ENCODE data around the gene BRSK2.
A peak's percentile ranks its signal among the peaks of the same experiment; 100 is the strongest.

The BRSK2 gene

GRCh38 chr11:1375161-1375954 lies 14.4 kb upstream of the BRSK2 start:
- DNase-seq (ENCODE audit: low read depth in 2 of 3, low spot score in 1 of 3): no peak

DNA sequence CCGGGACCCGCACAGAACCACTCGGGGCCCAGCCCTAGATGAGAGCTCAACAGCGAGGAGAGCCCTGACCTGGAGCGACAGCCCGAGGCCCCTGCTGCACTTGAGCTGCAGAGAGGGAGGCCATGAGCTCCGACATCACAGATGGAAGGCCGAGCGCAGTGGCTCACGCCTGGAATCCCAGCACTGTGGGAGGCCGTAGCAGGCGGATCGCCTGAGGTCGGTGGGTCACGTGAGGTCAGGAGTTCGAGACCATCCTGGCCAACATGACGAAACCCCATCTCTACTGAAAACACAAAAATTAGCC lies 13.8 kb upstream of the BRSK2 start:
- no peak for DNase-seq (ENCODE audit: low read depth in 2 of 3, low spot score in 1 of 3)

DNA sequence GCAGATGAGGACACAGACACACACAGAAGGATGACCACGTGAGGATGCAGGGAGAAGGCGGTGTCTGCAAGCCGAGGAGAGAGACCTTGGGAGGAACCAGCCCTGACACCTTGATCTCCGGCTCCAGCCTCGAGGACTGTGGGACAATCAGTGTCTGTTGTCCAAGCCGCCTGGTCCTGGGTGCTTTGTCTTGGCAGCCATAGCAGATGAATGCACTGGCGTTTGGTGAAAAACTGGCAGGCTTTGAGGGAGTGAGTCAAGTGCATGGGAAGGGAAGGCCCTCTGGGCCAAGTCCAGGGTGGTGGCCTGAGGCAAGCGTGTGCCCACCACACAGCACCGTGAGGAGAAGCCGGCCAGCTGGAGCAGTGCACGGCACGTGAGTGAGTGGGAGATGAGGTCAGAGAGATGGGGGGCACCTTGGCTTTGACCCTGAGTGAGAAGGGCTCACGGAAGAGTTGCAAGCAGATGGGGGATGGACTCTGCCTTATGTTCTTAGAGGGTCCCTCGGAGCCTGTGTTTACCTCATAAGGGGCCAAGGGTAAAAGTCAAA lies 12.4 kb upstream of the BRSK2 start:
- no peak for DNase-seq (ENCODE audit: low read depth in 2 of 3, low spot score in 1 of 3)

- no peak for DNase-seq (ENCODE audit: low read depth in 2 of 3, low spot score in 1 of 3)
Measured at GRCh38 chr11:1381793-1382425, 7.8 kb upstream of the BRSK2 start.

GRCh38 chr11:1382429-1382828 lies 7.3 kb upstream of the BRSK2 start:
- DNase-seq (ENCODE audit: low read depth in 2 of 3, low spot score in 1 of 3): no peak

- peak; percentile 69 to 78 (median 76) for DNase-seq (ENCODE audit: low read depth in 2 of 3, low spot score in 1 of 3)
Measured at GRCh38 chr11:1382831-1383607, 6.7 kb upstream of the BRSK2 start.

DNA sequence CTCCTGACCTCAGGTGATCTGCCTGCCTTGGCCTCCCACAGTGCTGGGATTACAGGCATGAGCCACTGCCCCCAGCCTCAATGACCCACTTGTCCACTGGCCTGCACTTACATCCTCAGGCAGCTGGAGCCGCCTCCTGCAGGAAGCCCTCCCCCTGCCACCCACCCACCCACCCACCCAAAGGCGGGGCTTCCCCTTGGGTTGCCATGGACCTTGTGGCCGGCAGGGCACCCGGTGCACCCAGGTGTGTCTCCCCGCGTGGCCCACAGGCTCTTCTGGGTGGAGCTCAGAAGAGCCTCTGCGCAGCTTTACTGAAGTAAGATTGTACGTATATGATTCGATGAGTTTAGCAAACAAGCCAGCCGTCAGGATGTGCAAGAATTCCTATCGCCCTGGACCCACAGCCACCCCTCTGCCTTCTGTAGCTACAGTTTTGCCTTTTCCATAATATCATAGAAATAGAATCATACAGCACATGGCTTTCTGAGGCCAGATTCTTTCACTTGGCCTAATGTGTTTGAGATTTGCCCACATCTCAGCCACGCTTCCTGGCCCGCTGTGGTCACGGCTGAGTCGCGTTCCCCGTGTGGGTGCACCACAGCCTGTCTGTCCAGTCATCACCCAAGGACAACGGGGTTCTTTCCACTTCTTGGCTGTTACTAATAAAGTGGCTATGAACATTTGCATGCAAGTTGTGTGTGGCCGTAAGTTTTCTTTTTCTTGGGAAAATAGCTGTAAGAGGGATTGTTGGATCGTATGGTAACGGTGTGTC lies 5.3 kb upstream of the BRSK2 start:
- no peak for DNase-seq (ENCODE audit: low read depth in 2 of 3, low spot score in 1 of 3)

GRCh38 chr11:1387521-1387920 lies 2.2 kb upstream of the BRSK2 start:
- DNase-seq (ENCODE audit: low read depth in 2 of 3, low spot score in 1 of 3): no peak

DNA sequence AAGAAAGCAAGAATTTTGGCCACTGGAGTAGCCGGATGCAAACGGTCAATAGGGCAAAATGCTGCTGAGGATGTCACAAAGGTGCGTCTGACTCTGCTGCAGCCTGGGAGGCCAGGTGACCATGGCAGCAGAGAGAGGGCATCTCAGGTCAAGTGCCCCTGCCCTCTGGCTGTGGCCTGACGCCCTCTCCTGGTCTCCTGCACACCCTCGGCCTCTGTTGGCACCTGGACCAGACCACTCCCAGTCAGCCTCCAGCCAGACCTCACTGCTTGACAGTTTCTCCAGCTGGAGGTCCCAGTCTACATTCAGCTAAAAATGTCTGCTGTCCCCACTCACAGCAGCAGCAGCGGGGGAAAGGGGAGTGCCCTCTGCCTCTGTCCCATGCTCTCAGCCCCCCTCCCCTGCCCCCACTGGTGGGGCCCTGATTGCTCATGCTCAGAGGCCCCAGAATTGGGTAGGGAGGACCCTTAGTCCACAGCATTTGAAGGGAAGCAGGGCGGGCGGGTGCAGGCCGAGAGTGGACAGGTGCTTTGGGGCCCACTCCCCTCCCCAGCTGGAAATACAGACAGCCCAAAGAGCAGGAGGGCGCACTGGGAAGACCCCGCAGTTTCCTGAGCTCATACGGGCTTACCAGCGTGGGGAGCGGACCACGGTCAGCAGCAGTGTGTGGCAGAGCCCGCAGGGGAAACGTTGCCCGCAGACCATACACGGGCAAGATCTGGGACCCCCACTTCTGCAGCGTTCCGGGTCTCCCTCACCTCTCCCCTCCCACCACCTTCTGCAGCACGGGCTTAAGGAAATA lies 1.6 kb upstream of the BRSK2 start:
- no peak for DNase-seq (ENCODE audit: low read depth in 2 of 3, low spot score in 1 of 3)

GRCh38 chr11:1388763-1389102 lies 1.0 kb upstream of the BRSK2 start:
- no peak for DNase-seq (ENCODE audit: low read depth in 2 of 3, low spot score in 1 of 3)

DNA sequence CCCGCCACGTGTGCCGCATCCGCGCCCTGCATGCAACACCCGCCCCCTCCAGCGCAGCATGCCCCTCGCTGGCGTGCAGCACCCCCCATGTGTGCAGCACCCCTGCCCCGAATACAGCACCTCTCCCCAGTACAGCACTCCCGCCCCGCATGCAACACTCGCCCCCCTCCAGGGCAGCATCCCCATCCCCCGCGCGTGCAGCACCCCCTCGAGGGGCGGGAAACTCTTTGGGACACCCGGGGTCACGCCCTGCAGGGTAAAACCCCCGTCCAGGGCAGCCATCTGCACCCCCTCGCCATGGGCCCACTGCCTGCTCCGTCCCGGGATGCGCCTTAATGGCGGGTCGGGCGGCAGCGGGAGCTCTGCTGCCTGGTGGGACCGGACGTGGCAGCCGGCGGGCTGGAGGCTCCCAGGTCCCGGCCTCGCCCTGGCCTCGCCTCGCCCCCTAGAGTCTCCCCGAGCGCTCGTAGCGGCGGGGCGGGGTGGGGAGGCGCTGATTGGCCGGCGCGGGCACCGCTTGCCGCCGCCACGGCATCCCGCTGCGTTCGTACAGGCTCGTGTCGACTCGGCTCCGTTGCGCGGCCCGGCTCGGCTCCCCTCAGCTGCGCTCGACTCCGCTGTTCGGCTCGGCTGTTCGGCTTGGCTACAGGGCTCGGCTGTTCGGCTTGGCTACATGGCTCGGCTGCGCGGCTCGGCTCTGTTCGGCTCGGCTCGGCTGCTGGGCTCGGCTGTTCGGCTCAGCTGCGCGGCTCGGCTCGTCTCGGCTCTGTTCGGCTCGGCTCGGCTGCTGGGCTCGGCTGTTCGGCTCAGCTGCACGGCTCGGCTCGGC lies 417 bp upstream of the BRSK2 start:
- peak; percentile 95 to 96 (median 96) for DNase-seq (ENCODE audit: low read depth in 2 of 3, low spot score in 1 of 3)

DNA sequence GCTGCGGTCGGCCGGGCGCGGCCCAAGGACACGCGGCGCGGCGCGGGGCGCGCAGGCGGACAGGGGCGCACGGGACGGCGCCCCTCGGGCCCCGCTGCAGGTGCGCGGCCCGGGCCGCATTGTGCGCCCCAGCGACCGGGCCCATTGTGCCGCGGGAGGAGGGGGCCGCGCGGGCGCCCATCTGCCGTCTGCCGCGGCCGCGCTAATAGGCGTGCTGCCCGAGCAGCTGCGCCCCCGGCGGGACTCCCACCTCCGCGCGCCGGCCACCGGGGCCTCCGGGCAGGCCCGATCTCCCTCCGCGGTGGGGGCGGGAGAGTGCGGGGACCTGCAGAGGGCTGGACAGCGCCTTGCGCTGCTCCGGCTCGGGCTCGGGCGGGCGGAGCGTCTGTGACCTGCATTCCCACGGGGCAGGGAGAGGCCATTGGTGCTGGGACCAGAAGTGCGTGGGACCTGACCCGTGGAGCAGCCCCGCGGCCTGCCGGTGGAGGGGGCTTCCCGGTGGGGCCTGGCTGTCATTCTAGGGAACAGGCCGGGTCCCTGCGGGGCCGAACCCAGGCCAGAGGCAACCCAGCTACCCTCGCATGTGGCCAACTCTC lies 933 bp downstream of the BRSK2 start:
- DNase-seq (ENCODE audit: low read depth in 2 of 3, low spot score in 1 of 3): no peak

DNA sequence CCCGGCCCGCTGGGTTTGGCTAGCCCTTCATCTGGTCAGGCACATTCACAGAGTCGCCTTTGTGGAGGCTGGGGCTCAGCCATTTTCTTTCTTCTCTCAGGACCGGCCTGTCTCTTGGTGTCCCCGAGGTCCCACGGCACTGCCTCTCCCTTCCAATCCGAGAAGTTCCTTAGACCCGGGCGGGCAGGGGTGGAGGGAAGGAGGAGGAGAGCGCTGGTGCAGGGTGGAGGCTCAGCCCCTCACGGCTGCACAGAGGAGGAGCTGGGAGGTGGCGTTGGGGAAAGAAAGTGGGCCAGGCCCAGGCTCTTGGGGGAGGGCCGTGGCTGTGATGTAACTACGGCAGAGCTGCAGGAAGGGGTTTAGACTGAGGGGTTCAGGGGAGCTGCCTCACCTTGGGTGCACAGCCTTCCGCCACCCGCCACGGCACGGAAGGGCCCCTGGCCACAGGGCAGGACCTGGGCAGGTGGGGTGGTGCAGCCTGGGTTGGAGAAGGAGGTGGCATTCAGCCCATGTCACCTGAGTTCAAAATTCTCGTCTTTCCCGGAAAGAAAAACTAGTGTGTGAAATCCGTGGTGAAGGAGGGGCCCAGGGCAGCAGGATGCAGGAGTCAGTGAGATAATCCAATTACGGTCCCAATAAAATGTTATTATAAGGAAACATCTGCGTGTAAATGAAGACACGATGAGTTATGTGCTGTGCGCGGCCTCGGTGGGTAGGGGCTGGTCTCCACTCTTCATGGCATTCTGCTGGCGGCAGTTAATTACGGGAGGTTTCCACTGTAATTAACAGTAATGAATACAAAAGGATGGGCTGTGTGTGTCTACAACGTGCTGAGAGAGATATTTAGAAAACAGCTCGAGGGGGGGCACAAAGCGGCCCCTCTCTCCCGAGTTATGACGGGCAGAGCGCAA lies 1.7 kb downstream of the BRSK2 start:
- DNase-seq (ENCODE audit: low read depth in 2 of 3, low spot score in 1 of 3): no peak

GRCh38 chr11:1392111-1392510 lies 2.4 kb downstream of the BRSK2 start:
- no peak for DNase-seq (ENCODE audit: low read depth in 2 of 3, low spot score in 1 of 3)

DNA sequence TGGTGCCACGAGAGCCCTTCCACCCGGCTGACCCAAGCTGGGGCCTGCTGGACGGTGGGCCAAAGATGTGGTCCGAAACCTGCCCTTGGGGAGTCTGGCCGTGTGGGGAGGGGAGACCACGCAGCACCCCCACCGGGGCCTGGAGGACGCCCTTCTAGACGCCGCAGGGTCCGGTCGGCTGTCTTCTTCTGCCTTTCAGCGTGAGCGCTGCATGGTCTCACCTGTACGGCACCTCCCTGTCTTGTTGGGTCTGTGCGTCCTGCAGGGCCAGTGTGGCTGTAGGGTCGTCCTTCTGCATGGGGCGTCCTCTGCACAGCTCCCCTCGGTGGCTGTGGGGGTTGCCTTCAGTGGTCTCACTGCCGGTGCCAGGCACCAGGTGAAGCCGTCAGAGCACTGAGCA lies 2.8 kb downstream of the BRSK2 start:
- no peak for DNase-seq (ENCODE audit: low read depth in 2 of 3, low spot score in 1 of 3)

DNA sequence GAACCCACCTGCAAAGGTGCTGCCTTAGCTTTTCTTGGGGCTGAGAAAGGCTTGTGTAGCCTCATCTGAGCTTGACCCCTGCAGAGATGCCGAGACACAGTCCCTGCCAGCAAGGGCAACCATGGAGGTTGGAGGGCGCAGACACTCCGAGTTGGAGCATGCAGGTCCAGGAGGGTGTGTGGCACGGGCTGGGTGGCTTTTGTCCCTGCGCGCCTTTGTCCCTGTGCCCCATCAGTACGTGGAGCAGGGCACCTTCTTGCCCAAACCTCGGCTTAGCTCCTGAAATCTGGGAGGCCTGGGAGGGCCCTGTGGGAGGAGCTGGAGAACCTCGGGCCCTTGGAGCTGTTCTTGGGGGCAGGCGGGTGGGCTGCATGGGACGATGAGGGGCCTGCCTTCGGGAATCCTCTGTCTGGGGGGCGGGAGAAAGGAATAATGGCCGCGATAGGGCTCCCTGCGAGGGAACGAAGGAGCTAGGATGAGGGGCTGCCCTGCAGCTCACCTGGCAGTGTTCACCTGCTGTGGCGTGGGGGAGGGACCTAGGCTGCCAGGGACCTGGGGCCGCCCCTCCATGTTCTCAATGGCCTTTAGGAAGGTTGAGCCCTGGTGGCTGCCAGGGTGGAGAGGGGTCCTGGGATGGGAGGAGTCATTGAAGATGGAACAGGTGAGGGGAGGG lies 3.4 kb downstream of the BRSK2 start:
- DNase-seq (ENCODE audit: low read depth in 2 of 3, low spot score in 1 of 3): no peak

GRCh38 chr11:1394936-1395772 lies 5.4 kb downstream of the BRSK2 start:
- DNase-seq (ENCODE audit: low read depth in 2 of 3, low spot score in 1 of 3): no peak
